ENCODE results near the gene EFNA2. TPM values are rescaled to one million over a fixed set of nuclear protein-coding genes. Genes with fewer than 3 reads are reported as not detected.
A peak's percentile ranks its signal among the peaks of the same experiment; 100 is the strongest.
"Not testable (repeated sequence)": the region's sequence is repeated elsewhere in the genome, so short reads cannot be mapped to it uniquely, and the experiment has no call there.

Gene EFNA2
- total and polyA plus RNA-seq, 8 donors = 0.15 to 21.1 (median 0.55) TPM; not detected in 5

DNA sequence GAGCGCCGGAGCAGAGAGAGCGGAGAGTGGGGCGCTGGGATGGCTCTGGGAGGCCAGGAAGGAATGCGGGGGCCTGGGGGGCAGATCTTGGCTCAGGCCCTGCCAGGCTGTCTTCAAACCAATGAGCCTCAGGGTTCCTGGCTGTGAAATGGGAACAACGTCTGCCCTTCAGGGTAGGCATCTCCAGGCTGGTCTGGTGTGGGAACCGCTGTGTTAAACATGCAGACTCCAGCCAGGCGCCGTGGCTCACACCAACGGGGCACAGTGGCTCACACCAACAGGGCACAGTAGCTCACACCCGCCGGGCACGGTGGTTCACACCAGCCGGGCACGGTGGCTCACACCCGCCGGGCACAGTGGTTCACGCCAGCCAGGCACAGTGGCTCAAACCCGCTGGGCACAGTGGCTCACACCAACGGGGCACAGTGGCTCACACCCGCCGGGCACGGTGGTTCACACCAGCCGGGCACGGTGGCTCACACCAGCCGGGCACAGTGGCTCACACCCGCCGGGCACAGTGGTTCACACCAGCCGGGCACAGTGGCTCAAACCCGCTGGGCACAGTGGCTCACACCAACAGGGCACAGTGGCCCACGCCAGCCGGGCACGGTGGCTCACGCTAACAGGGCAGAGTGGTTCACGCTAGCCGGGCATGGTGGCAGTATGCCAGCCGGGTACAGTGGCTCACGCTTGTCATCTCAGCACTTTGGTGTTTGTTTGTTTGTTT, 40.1 kb downstream of the EFNA2 start:
- Histone ChIP-seq H3K27me3 (peaks cover 0 to 63% (median 43%) of the 10 kb centered on the region in 3 donors), H3K4me1 (peaks cover 10 to 14% (median 12%) of the 10 kb centered on the region in 4 donors), H3K36me3 (no peaks in the 10 kb centered on the region), H3K4me3 (peak overlapping the region; percentile 22 to 40 (median 35)), H3K27ac (no peak overlapping the region), H3K9me3 (no peaks in the 10 kb centered on the region)
- intact Hi-C loops (cut with DNase I; ENCODE audit: low total_unique reads) = no loop called here
- DNase-seq = no peak
- WGBS, 5 donors = 29 to 80% (median 77%) methylated on average over 7 to 38 of the region's 38 CpGs
- no peak for TF ChIP-seq EP300 (IDR thresholded peaks at IDR 0.05)
- no peak for TF ChIP-seq POLR2AphosphoS5 (IDR thresholded peaks at IDR 0.05)
- TF ChIP-seq POLR2A (IDR thresholded peaks at IDR 0.05) = no peak
- TF ChIP-seq, protein P1, sequence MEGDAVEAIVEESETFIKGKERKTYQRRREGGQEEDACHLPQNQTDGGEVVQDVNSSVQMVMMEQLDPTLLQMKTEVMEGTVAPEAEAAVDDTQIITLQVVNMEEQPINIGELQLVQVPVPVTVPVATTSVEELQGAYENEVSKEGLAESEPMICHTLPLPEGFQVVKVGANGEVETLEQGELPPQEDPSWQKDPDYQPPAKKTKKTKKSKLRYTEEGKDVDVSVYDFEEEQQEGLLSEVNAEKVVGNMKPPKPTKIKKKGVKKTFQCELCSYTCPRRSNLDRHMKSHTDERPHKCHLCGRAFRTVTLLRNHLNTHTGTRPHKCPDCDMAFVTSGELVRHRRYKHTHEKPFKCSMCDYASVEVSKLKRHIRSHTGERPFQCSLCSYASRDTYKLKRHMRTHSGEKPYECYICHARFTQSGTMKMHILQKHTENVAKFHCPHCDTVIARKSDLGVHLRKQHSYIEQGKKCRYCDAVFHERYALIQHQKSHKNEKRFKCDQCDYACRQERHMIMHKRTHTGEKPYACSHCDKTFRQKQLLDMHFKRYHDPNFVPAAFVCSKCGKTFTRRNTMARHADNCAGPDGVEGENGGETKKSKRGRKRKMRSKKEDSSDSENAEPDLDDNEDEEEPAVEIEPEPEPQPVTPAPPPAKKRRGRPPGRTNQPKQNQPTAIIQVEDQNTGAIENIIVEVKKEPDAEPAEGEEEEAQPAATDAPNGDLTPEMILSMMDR (IDR thresholded peaks at IDR 0.05) = no peak

DNA sequence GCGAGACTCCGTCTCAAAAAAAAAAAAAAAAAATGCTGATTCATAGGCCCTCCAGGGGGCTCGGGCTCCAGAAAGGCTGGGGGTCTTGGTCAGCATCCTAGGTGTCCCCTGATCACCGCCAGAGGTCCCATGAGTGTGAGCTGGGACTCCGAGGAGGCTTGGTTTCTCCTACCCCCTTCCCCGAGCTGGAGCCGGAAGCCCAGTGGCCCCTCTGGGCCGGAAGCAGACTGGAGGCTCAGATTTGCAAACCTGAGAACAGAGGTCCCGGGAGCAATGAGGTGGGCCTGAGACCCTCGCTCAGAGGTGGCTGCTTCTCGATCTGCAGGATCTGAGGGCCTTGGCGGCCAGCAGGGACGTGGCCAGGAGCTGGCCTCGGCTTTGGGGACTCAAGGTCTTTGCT, 41.5 kb downstream of the EFNA2 start:
- intact Hi-C loops (cut with DNase I; ENCODE audit: low total_unique reads) = no loop called here
- H3K9me3 ChIP-seq = no peaks in the 10 kb centered on the region
- no peak overlapping the region for H3K4me3 ChIP-seq
- DNase-seq = no peak
- H3K36me3 ChIP-seq = no peaks in the 10 kb centered on the region
- H3K27ac ChIP-seq = no peak overlapping the region
- TF ChIP-seq EP300 (IDR thresholded peaks at IDR 0.05) = no peak
- no peak for TF ChIP-seq POLR2A (IDR thresholded peaks at IDR 0.05)
- no peak for TF ChIP-seq POLR2AphosphoS5 (IDR thresholded peaks at IDR 0.05)
- peaks cover 10 to 14% (median 12%) of the 10 kb centered on the region in 4 donors for H3K4me1 ChIP-seq
- 56 to 87% (median 78%) methylated on average over 12 to 14 of the region's 14 CpGs for WGBS, 5 donors
- peaks cover 0 to 65% (median 45%) of the 10 kb centered on the region in 3 donors for H3K27me3 ChIP-seq

DNA sequence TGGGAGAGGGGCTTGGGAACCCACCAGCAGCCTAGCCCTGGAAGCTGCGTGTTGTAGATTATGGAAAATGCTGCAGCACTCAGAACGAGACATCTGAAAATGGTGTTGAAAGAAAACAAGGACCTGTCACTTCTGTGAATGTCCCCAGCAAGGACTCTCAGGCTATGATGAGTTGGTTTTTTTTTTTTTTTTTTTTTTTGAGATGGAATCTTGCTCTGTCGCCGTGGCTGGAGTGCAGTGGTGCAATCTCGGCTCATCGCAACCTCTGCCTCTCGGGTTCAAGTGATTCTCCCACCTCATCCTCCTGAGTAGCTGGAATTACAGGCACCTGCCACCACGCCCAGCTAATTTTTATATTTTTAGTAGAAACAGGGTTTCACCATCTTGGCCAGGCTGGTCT, 46.5 kb downstream of the EFNA2 start:
- H3K27ac ChIP-seq; H3K4me3 ChIP-seq; H3K9me3 ChIP-seq; H3K36me3 ChIP-seq; H3K4me1 ChIP-seq; DNase-seq; intact Hi-C loops (cut with DNase I; ENCODE audit: low total_unique reads): not testable (repeated sequence)
- peaks cover 0 to 29% (median 8%) of the 10 kb centered on the region in 3 donors for H3K27me3 ChIP-seq
- WGBS, 5 donors = 75 to 88% (median 81%) methylated on average over 8 of the region's 8 CpGs

DNA sequence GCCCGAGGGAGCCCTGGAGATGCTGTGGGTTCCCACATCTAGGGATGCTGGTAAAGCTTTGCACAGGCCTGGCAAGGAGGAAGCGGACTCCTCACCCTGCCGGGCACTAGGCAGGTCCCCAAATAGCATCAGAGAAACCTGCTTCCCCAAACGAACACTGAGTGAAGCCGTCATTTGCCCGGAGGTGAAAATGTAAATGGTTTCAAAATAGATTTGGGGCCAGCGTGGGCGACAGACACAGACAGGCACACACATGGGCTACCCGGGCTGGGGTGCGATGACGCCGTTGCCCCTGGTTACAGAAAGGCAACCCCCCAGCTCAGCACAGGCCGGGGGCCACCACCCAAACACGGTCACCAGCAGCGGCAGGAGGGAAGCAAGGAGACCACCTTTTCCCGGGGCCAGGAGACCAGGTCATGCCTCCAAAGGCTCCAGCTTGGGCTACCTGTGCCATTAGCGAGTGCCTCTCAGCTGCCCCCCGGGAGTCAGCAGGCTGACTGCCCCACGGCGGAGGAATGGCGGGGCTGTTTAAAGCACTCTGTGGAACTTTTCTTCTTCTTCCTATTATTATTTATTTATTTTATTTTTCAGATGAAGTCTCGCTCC, 50.5 kb downstream of the EFNA2 start:
- DNase-seq = no peak
- Histone ChIP-seq H3K9me3 (no peaks in the 10 kb centered on the region), H3K4me3 (no peak overlapping the region), H3K36me3 (no peaks in the 10 kb centered on the region), H3K27ac (no peak overlapping the region), H3K4me1 (no peaks in the 10 kb centered on the region), H3K27me3 (peaks cover 0 to 32% (median 8%) of the 10 kb centered on the region in 3 donors)
- 87 to 91% (median 88%) methylated on average over 22 of the region's 22 CpGs for WGBS, 5 donors
- TF ChIP-seq, protein P1 (IDR thresholded peaks at IDR 0.05) = no peak
- no peak for TF ChIP-seq EP300 (IDR thresholded peaks at IDR 0.05)
- TF ChIP-seq POLR2AphosphoS5 (IDR thresholded peaks at IDR 0.05) = no peak
- intact Hi-C loops (cut with DNase I; ENCODE audit: low total_unique reads) = no loop called here

- WGBS, 5 donors = 66 to 76% (median 76%) methylated on average over 23 to 28 of the region's 28 CpGs
- intact Hi-C loops (cut with DNase I; ENCODE audit: low total_unique reads) = no loop called here
- H3K9me3 ChIP-seq = no peaks in the 10 kb centered on the region
- no peaks in the 10 kb centered on the region for H3K36me3 ChIP-seq
- DNase-seq = no peak
- no peaks in the 10 kb centered on the region for H3K4me1 ChIP-seq
- H3K4me3 ChIP-seq = no peak overlapping the region
- peaks cover 0 to 17% (median 0%) of the 10 kb centered on the region in 3 donors for H3K27me3 ChIP-seq
- TF ChIP-seq POLR2AphosphoS5 (IDR thresholded peaks at IDR 0.05) (no peak), EP300 (IDR thresholded peaks at IDR 0.05) (no peak), POLR2A (IDR thresholded peaks at IDR 0.05) (no peak)
- TF ChIP-seq, protein P1 (IDR thresholded peaks at IDR 0.05) = no peak
- peak overlapping the region in 1 of 5 donors; percentile 14 for H3K27ac ChIP-seq
These were observed 55.2 kb downstream of the EFNA2 start for GRCh38 chr19:1340681-1341469.

Data from stomach (tissue), 9 donors.